IMR-90 (cell line): ENCODE results near the gene NADSYN1. TPM values are rescaled to one million over a fixed set of nuclear protein-coding genes. Genes with fewer than 3 reads are reported as not detected.

Experiments
- ATAC-seq: fragments of 200-7000 bp; cut with Tn5 transposase; 2 replicates; pipeline ENCODE4 v1.9.1; 2020; ENCODE audit warnings: low read depth, mild to moderate bottlenecking, moderate library complexity
- BruUV-seq: library from RNA; stranded (reverse); fragments of 400-500 nt; replicated peaks from 2 replicates; lab custom pipeline; 2021; lab: Mats Ljungman, UMichigan
- CTCF ChIA-PET: fragments of 300-600 bp; formaldehyde crosslinking; extraction: SDS; loops from one replicate; lab custom pipeline; 2021; ENCODE audit warnings: antibody characterized with exemption; lab: Yijun Ruan, JAX
- POLR2A ChIA-PET: fragments of 300-600 bp; sonication (Branson Sonifier 250); formaldehyde crosslinking; loops from one replicate; lab custom pipeline; 2022; ENCODE audit warnings: antibody characterized with exemption; ENCODE audit not compliant: unreplicated experiment; lab: Charles Lee
- DNase-seq: peaks from one replicate; pipeline ENCODE4 v3.0.0; 2013
- H2AFZ ChIP-seq: replicated peaks from 2 replicates; pipeline ENCODE3; 2013; ENCODE audit warnings: low read length, mild to moderate bottlenecking; ENCODE audit not compliant: poor library complexity
- H2AK5ac ChIP-seq: 2 replicates; pipeline ENCODE4 v1.6.1; 2013; ENCODE audit warnings: low read depth, low read length, inconsistent platforms
- H2AK9ac ChIP-seq: replicated peaks from 2 replicates; pipeline ENCODE3; 2013; ENCODE audit warnings: mild to moderate bottlenecking, low read depth, low read length, moderate library complexity; ENCODE audit not compliant: poor library complexity
- H2BK120ac ChIP-seq: 2 replicates; pipeline ENCODE4 v1.6.1; 2013; ENCODE audit warnings: low read depth, low read length, inconsistent platforms
- H2BK15ac ChIP-seq: 3 replicates; pipeline ENCODE4 v1.6.1; 2013; ENCODE audit warnings: low read depth, low read length, inconsistent platforms
- H2BK20ac ChIP-seq: 2 replicates; pipeline ENCODE4 v1.6.1; 2013; ENCODE audit warnings: low read depth, mild to moderate bottlenecking, inconsistent platforms, low read length, moderate library complexity
- H2BK5ac ChIP-seq: 2 replicates; pipeline ENCODE4 v1.6.1; 2013; ENCODE audit warnings: mild to moderate bottlenecking, low read depth, low read length, inconsistent platforms; ENCODE audit not compliant: poor library complexity, severe bottlenecking
- H3K14ac ChIP-seq: replicated peaks from 2 replicates; pipeline ENCODE4 v1.6.1; 2013; ENCODE audit warnings: low read depth, low read length, inconsistent platforms
- H3K18ac ChIP-seq: 2 replicates; pipeline ENCODE4 v1.6.1; 2013; ENCODE audit warnings: low read depth, low read length, control low read depth
- H3K23ac ChIP-seq: 2 replicates; pipeline ENCODE4 v1.6.1; 2013; ENCODE audit warnings: low read depth, low read length, inconsistent platforms
- H3K27ac ChIP-seq: 2 replicates; pipeline ENCODE4 v1.5.1; 2013; ENCODE audit warnings: mild to moderate bottlenecking, control low read depth, low read length; ENCODE audit not compliant: insufficient read depth
- H3K27me3 ChIP-seq: 2 replicates; pipeline ENCODE4 v1.6.1; 2013; ENCODE audit warnings: low read length; ENCODE audit not compliant: control insufficient read depth, insufficient read depth
- H3K36me3 ChIP-seq: 2 replicates; pipeline ENCODE4 v1.6.1; 2013; ENCODE audit warnings: low read length, mixed read lengths; ENCODE audit not compliant: control insufficient read depth, insufficient read depth
- H3K4ac ChIP-seq: 2 replicates; pipeline ENCODE4 v1.6.1; 2013; ENCODE audit warnings: low read depth, low read length, inconsistent platforms
- H3K4me1 ChIP-seq: 2 replicates; pipeline ENCODE4 v1.6.1; 2013; ENCODE audit warnings: low read length, mixed read lengths; ENCODE audit not compliant: control insufficient read depth, insufficient read depth
- H3K4me2 ChIP-seq: 2 replicates; pipeline ENCODE4 v1.6.1; 2013; ENCODE audit warnings: low read depth, mild to moderate bottlenecking, control low read depth, low read length, moderate library complexity
- H3K4me3 ChIP-seq: 2 replicates; pipeline ENCODE4 v1.5.1; 2013; ENCODE audit warnings: low read depth, mild to moderate bottlenecking, control low read depth, low read length, moderate library complexity; ENCODE audit not compliant: insufficient read depth
- H3K56ac ChIP-seq: 2 replicates; pipeline ENCODE4 v1.6.1; 2013; ENCODE audit warnings: low read length, inconsistent platforms; ENCODE audit not compliant: insufficient read depth; ENCODE audit errors: extremely low read depth
- H3K79me1 ChIP-seq, 2 experiments: 2 replicates each; pipeline ENCODE4 v1.6.1; 2013; ENCODE audit warnings: low read length in 2 of 2, inconsistent platforms in 1 of 2, low read depth in 1 of 2
- H3K9ac ChIP-seq: 2 replicates; pipeline ENCODE4 v1.6.1; 2013; ENCODE audit warnings: low read depth, low read length, control low read depth
- H3K9me1 ChIP-seq: 2 replicates; pipeline ENCODE4 v1.6.1; 2013; ENCODE audit warnings: low read length, inconsistent platforms; ENCODE audit not compliant: insufficient read depth
- H3K9me3 ChIP-seq: 2 replicates; pipeline ENCODE4 v1.6.1; 2013; ENCODE audit warnings: low read length; ENCODE audit not compliant: control insufficient read depth, insufficient read depth
- H4K20me1 ChIP-seq: 2 replicates; pipeline ENCODE4 v1.6.1; 2013; ENCODE audit warnings: low read length, inconsistent platforms; ENCODE audit not compliant: insufficient read depth
- H4K5ac ChIP-seq: 2 replicates; pipeline ENCODE4 v1.6.1; 2013; ENCODE audit warnings: mild to moderate bottlenecking, low read depth, low read length, control low read depth
- H4K8ac ChIP-seq, 2 experiments: 2 replicates each; pipeline ENCODE4 v1.6.1; 2013; ENCODE audit warnings: low read depth in 2 of 2, low read length in 2 of 2, control low read depth in 1 of 2, inconsistent platforms in 1 of 2
- H4K91ac ChIP-seq: 2 replicates; pipeline ENCODE4 v1.6.1; 2013; ENCODE audit warnings: low read depth, low read length, inconsistent platforms; ENCODE audit not compliant: insufficient read depth
- BHLHE40 ChIP-seq: fragments of 150-350 bp; IDR thresholded peaks from 2 replicates; pipeline ENCODE4 v1.6.1; 2016; ENCODE audit warnings: mild to moderate bottlenecking, low read depth, low read length
- CEBPB ChIP-seq: IDR thresholded peaks from 2 replicates; pipeline ENCODE4 v1.6.1; 2012; ENCODE audit warnings: low read depth, low read length, improper control_type of control experiment
- CHD1 ChIP-seq: IDR thresholded peaks from 2 replicates; pipeline ENCODE4 v1.6.1; 2012; ENCODE audit warnings: low read depth, low read length, improper control_type of control experiment
- CTCF ChIP-seq: conservative IDR thresholded peaks from 2 replicates; pipeline ENCODE4 v1.5.1; 2012; ENCODE audit warnings: mild to moderate bottlenecking, low read depth, low read length, improper control_type of control experiment
- ELK1 ChIP-seq: fragments of 150-350 bp; IDR thresholded peaks from 2 replicates; pipeline ENCODE4 v1.6.1; 2016; ENCODE audit warnings: low read depth, mild to moderate bottlenecking, low read length, moderate library complexity, borderline replicate concordance
- FOS ChIP-seq: fragments of 150-350 bp; IDR thresholded peaks from 2 replicates; pipeline ENCODE4 v1.6.1; 2016; ENCODE audit warnings: low read depth, low read length
- MAFK ChIP-seq: IDR thresholded peaks from 2 replicates; pipeline ENCODE4 v1.6.1; 2012; ENCODE audit warnings: low read depth, low read length, improper control_type of control experiment
- MAZ ChIP-seq: IDR thresholded peaks from 2 replicates; pipeline ENCODE4 v1.6.1; 2012; ENCODE audit warnings: low read depth, mild to moderate bottlenecking, low read length, improper control_type of control experiment, moderate library complexity, borderline replicate concordance
- MXI1 ChIP-seq: IDR thresholded peaks from 2 replicates; pipeline ENCODE4 v1.6.1; 2012; ENCODE audit warnings: low read depth, mild to moderate bottlenecking, low read length, moderate library complexity, borderline replicate concordance
- NFE2L2 ChIP-seq: fragments of 150-350 bp; IDR thresholded peaks from 2 replicates; pipeline ENCODE4 v1.6.1; 2016; ENCODE audit warnings: low read depth, mild to moderate bottlenecking, low read length
- POLR2A ChIP-seq: IDR thresholded peaks from 2 replicates; pipeline ENCODE4 v1.6.1; 2012; ENCODE audit warnings: mild to moderate bottlenecking, low read depth, low read length
- RAD21 ChIP-seq: IDR thresholded peaks from 2 replicates; pipeline ENCODE4 v1.6.1; 2012; ENCODE audit warnings: low read length, improper control_type of control experiment
- RCOR1 ChIP-seq: IDR thresholded peaks from 2 replicates; pipeline ENCODE4 v1.6.1; 2012; ENCODE audit warnings: mild to moderate bottlenecking, low read length, improper control_type of control experiment; ENCODE audit not compliant: insufficient replicate concordance
- RFX5 ChIP-seq: IDR thresholded peaks from 2 replicates; pipeline ENCODE4 v1.8.0; 2012; ENCODE audit warnings: low read depth, mild to moderate bottlenecking, low read length, moderate library complexity
- SMC3 ChIP-seq: fragments of 150-350 bp; IDR thresholded peaks from 2 replicates; pipeline ENCODE4 v1.6.1; 2016; ENCODE audit warnings: low read depth, mild to moderate bottlenecking, antibody characterized with exemption, low read length, moderate library complexity
- USF2 ChIP-seq: fragments of 150-350 bp; IDR thresholded peaks from 2 replicates; pipeline ENCODE4 v1.6.1; 2017; ENCODE audit warnings: mild to moderate bottlenecking, antibody characterized with exemption, low read length, low read depth
- WGBS, 2 experiments: methylation state at CpG; one replicate each; pipeline versions ENCODE4 v1.1.5 to v1.1.7; 2013; ENCODE audit warnings: missing lambda C conversion rate in 2 of 2; ENCODE audit not compliant: insufficient read length in 1 of 2; ENCODE audit errors: extremely low coverage in 2 of 2; 5-methylcytosine and 5-hydroxymethylcytosine counted together
- dilution Hi-C: fragments of 300-500 bp; cut with HindIII; formaldehyde crosslinking; loops from one replicate; pipeline ENCODE4 v1.14.3; 2018; ENCODE audit warnings: low sequenced_read_pairs; ENCODE audit not compliant: unreplicated experiment
- in situ Hi-C: fragments of 300-500 bp; cut with MboI; formaldehyde crosslinking; loops from 3 replicates; pipeline ENCODE4 v1.14.3; 2019; ENCODE audit warnings: low sequenced_read_pairs, inconsistent platforms, mixed read lengths
- intact Hi-C: fragments of 100-400 bp; cut with micrococcal nuclease; formaldehyde crosslinking; loops from 2 replicates; pipeline ENCODE4 v1.10.0; 2022
- polyA plus RNA-seq, 3 experiments: library from polyadenylated mRNA; depleted of rRNA; stranded (reverse); fragments of >200 nt; gene quantifications; 2 replicates each; pipeline ENCODE4 v1.2.3, GENCODE V29; 2012; ENCODE audit warnings: low replicate concordance in 1 of 3
- total RNA-seq: library from RNA; depleted of rRNA; stranded (reverse); fragments of >200 nt; gene quantifications from 2 replicates; pipeline ENCODE4 v1.2.3, GENCODE V29; 2012

Gene NADSYN1
- total and polyA plus RNA-seq, 2 of the 4 experiments (the other 2 are of a cell fraction): 69.5 to 70.4 TPM

- H3K27me3 ChIP-seq: peaks cover 17% of the 10 kb centered on the region
- H2AK5ac ChIP-seq: no peak overlapping the region
- H3K4me1 ChIP-seq: no peaks in the 10 kb centered on the region
- H2BK5ac ChIP-seq: no peak overlapping the region
- no peak overlapping the region for H3K4me3 ChIP-seq
- no peak overlapping the region for H3K9ac ChIP-seq
- no peaks in the 10 kb centered on the region for H3K36me3 ChIP-seq
- DNase-seq (no peak), ATAC-seq (no peak)
- no peak overlapping the region for H2AFZ ChIP-seq
- H4K20me1 ChIP-seq: no peaks in the 10 kb centered on the region
- H3K23ac ChIP-seq: no peak overlapping the region
- H3K79me1 ChIP-seq: no peaks in the 10 kb centered on the region
- intact Hi-C loops: loop anchor here (10.0 kb wide), 1 partner anchor 305 kb away; no protein-coding TSS in a partner anchor
- no peak overlapping the region for H3K4ac ChIP-seq
- ChIA-PET CTCF (no interaction called here), POLR2A (no interaction called here)
- no peaks in the 10 kb centered on the region for H3K9me3 ChIP-seq
- no TSS peak for BruUV-seq
- no peak overlapping the region for H3K14ac ChIP-seq
- H2AK9ac ChIP-seq: no peak overlapping the region
- H3K56ac ChIP-seq: no peak overlapping the region
- no peak overlapping the region for H4K8ac ChIP-seq
- no peaks in the 10 kb centered on the region for H3K9me1 ChIP-seq
- in situ Hi-C loops: no loop called here
- no peak overlapping the region for H4K5ac ChIP-seq
- H3K4me2 ChIP-seq: no peak overlapping the region
- TF ChIP-seq FOS (no peak), CHD1 (no peak), NFE2L2 (no peak), CEBPB (no peak), SMC3 (no peak), MAZ (no peak), CTCF (no peak), MAFK (no peak), RFX5 (no peak), BHLHE40 (no peak), RCOR1 (no peak), USF2 (no peak), ELK1 (no peak), RAD21 (no peak), POLR2A (no peak), MXI1 (no peak)
- no peak overlapping the region for H3K27ac ChIP-seq
- no peak overlapping the region for H3K18ac ChIP-seq
- dilution Hi-C loops: no loop called here
- no peak overlapping the region for H2BK120ac ChIP-seq
- no peak overlapping the region for H4K91ac ChIP-seq
- no peak overlapping the region for H2BK15ac ChIP-seq
- H2BK20ac ChIP-seq: no peak overlapping the region
- WGBS, 2 experiments: 100% methylated on average over 1 of the region's 6 CpGs; no CpG with 5 or more reads in 1 of the 2 experiments
Measured at GRCh38 chr11:71429701-71430100, 23.3 kb upstream of the NADSYN1 start.
